Ovary (tissue), 9 donors: ENCODE results near the gene EMC6. TPM values are rescaled to one million over a fixed set of nuclear protein-coding genes. Genes with fewer than 3 reads are reported as not detected.

ENCODE experiments used
- DNase-seq, 5 donors: peaks; one replicate each; pipeline ENCODE4 v3.0.0-alpha.2; 2019 to 2020
- H3K27ac ChIP-seq, 2 donors: fragments of 200-600 bp; one replicate each; pipeline versions ENCODE4 v1.5.1 to v1.8.0; 2019 to 2022
- H3K27me3 ChIP-seq: fragments of 200-600 bp; one replicate; pipeline ENCODE4 v1.8.0; 2022
- H3K36me3 ChIP-seq: fragments of 200-600 bp; sonication (generic); one replicate; pipeline ENCODE4 v1.5.1; 2019
- H3K4me1 ChIP-seq: one replicate; pipeline ENCODE4 v1.8.1; 2013; ENCODE audit warnings: mild to moderate bottlenecking, moderate library complexity; ENCODE audit not compliant: insufficient read depth
- H3K4me3 ChIP-seq: fragments of 200-600 bp; sonication (generic); one replicate; pipeline ENCODE4 v1.5.1; 2017
- H3K9me3 ChIP-seq, 2 donors: fragments of 200-600 bp in 1 of 2; sonication (generic) in 1 of 2; one replicate each; pipeline versions ENCODE4 v1.5.1 to v1.8.1; 2013 to 2019; ENCODE audit warnings: mild to moderate bottlenecking in 1 of 2, moderate library complexity in 1 of 2
- EP300 ChIP-seq: sonication (generic); formaldehyde crosslinking; IDR thresholded peaks from one replicate; pipeline ENCODE4 v1.6.1; 2017; ENCODE audit warnings: antibody characterized with exemption
- POLR2A ChIP-seq: fragments of 450-650 bp; IDR thresholded peaks from one replicate; pipeline ENCODE4 v1.6.1; 2017; ENCODE audit warnings: antibody characterized with exemption, mild to moderate bottlenecking, moderate library complexity
- WGBS, 3 donors: extraction: QIAGEN DNeasy Blood & Tissue Kit in 1 of 3; methylation state at CpG; one replicate each; pipeline versions ENCODE4 v1.1.5 to v1.1.7; 2013 to 2017; 5-methylcytosine and 5-hydroxymethylcytosine counted together
- intact Hi-C, 4 donors: fragments of 100-400 bp; cut with DNase I; formaldehyde crosslinking; loops; one replicate each; pipeline versions ENCODE4 v1.11.0 to v1.15.1; 2022 to 2023
- polyA plus RNA-seq, 2 donors: library from polyadenylated mRNA; stranded (reverse); fragments of 200-250 nt in 1 of 2; fragments of 350-450 nt in 1 of 2; fragmentation: Illumina TruSeq in 1 of 2; extraction: RNeasy Lipid Tissue Mini Kit (QIAGEN cat#74804) in 1 of 2; gene quantifications; one replicate each; pipeline ENCODE4 v1.2.3, GENCODE V29; 2013 to 2014
- total RNA-seq, 7 donors: library from RNA; depleted of rRNA in 2 of 7; stranded (reverse); fragments of >200 nt in 2 of 7; fragmentation: NEBNext Ultra II Directional in 3 of 7; extraction: Animal tissue kit (Norgen Biotek cat#: 25700) in 3 of 7; gene quantifications; one replicate each; pipeline versions ENCODE4 v1.1.0 to v1.2.4, GENCODE V29; 2016 to 2023
- TF ChIP-seq, protein P1 (sequence below), 3 donors: fragments of 450-650 bp in 2 of 3; fragments of 200-600 bp in 1 of 3; IDR thresholded peaks; one replicate each; pipeline versions ENCODE4 v1.5.1 to v1.8.0; 2016 to 2022; ENCODE audit warnings: antibody characterized with exemption in 3 of 3, mild to moderate bottlenecking in 1 of 3
- donor health status: DM: no; HTN: no; CAD: no; lungs with moderate emphysema.
- donor health status: DM: no; HTN: no; CAD: no.
- donor health status: Bipolar disorder and iron deficiency.
- donor health status: DM: yes; HTN: yes; CAD: no.
- donor health status: DM: no; HTN: no; CAD: no.
- donor health status: DM: yes; HTN: yes; CAD: no.

The EMC6 gene
- total and polyA plus RNA-seq, 9 donors: 7.6 to 38.9 (median 20.5) TPM

DNA sequence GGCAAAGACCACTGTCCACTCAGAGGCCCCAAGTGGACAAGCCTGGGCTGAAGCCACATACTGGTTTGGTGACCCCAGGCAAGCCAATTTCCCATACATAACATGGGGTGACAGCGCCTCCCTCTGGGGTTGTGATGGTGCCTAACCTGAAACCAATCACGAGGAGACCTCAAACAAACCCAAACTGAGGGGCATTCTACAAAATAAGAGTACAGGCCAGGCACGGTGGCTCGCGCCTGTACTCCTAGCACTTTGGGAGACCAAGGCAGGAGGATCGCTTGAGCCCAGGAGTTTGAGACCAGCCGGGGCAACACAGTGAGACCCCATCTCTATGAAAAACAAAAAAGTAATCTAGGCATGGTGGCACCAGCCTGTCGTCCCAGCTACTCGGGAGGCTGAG lies 23.7 kb downstream of the EMC6 start:
- DNase-seq: no peak
- no peaks in the 10 kb centered on the region for H3K36me3 ChIP-seq
- H3K9me3 ChIP-seq: no peaks in the 10 kb centered on the region
- H3K27ac ChIP-seq: no peak overlapping the region
- intact Hi-C loops: no loop called here
- H3K4me1 ChIP-seq: no peaks in the 10 kb centered on the region
- 80 to 83% (median 81%) methylated on average over 9 of the region's 9 CpGs for WGBS, 3 donors
- no peaks in the 10 kb centered on the region for H3K27me3 ChIP-seq
- TF ChIP-seq EP300 (no peak), POLR2A (no peak)
- TF ChIP-seq, protein P1, sequence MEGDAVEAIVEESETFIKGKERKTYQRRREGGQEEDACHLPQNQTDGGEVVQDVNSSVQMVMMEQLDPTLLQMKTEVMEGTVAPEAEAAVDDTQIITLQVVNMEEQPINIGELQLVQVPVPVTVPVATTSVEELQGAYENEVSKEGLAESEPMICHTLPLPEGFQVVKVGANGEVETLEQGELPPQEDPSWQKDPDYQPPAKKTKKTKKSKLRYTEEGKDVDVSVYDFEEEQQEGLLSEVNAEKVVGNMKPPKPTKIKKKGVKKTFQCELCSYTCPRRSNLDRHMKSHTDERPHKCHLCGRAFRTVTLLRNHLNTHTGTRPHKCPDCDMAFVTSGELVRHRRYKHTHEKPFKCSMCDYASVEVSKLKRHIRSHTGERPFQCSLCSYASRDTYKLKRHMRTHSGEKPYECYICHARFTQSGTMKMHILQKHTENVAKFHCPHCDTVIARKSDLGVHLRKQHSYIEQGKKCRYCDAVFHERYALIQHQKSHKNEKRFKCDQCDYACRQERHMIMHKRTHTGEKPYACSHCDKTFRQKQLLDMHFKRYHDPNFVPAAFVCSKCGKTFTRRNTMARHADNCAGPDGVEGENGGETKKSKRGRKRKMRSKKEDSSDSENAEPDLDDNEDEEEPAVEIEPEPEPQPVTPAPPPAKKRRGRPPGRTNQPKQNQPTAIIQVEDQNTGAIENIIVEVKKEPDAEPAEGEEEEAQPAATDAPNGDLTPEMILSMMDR (IDR thresholded peaks at IDR 0.05): no peak
- H3K4me3 ChIP-seq: no peak overlapping the region

DNA sequence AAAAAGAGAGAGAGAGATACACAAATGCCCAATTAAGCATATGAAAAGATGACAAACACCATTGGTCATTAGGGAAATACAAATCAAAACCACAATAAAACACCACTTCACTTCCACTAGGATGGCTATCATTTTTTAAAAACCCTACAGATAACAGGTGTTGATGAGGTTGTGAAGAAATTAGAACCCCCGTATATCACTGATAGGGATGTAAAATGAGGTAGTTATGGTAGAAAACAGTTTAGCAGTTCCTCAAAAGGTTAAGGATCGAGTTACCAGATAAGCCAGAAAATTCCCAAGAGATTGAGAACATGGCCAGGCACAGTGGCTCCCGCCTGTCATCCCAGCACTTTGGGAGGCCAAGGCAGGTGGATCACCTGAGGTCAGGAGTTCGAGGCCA lies 24.5 kb downstream of the EMC6 start:
- TF ChIP-seq POLR2A (no peak), EP300 (no peak)
- TF ChIP-seq, protein P1 (IDR thresholded peaks at IDR 0.05): no peak
- H3K4me3 ChIP-seq: no peak overlapping the region

DNA sequence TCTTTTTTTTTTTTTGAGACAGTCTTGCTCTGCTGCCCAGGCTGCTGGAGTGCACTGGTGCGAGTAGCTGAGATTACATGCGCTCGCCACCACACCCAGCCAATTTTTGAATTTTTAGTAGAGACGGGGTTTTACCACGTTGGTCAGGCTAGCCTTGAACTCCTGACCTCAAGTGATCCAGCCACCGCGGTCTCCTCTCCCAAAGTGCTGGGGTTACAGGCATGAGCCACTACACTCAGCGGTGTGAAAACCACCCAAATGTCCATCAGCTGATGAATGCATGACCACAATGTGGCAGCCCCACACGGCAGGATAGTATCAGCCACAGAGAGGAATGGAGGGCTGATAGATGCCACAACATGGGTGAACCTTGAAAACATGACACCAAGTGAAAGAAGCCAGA lies 25.2 kb downstream of the EMC6 start:
- H3K4me1 ChIP-seq: no peaks in the 10 kb centered on the region
- WGBS, 3 donors: 55 to 64% (median 60%) methylated on average over 9 of the region's 9 CpGs
- DNase-seq: no peak
- H3K27me3 ChIP-seq: no peaks in the 10 kb centered on the region
- no peaks in the 10 kb centered on the region for H3K36me3 ChIP-seq
- H3K9me3 ChIP-seq: peaks cover 0 to 5% of the 10 kb centered on the region in 2 donors
- no peak for TF ChIP-seq EP300
- TF ChIP-seq POLR2A: no peak
- TF ChIP-seq, protein P1 (IDR thresholded peaks at IDR 0.05): no peak
- intact Hi-C loops: no loop called here
- H3K4me3 ChIP-seq: no peak overlapping the region
- no peak overlapping the region for H3K27ac ChIP-seq

More for the DNA sequence above, 24.5 kb downstream of the EMC6 start:
- 68 to 73% (median 71%) methylated on average over 4 of the region's 4 CpGs for WGBS, 3 donors
- Histone ChIP-seq H3K36me3 (no peaks in the 10 kb centered on the region), H3K4me1 (no peaks in the 10 kb centered on the region), H3K9me3 (peaks cover 0 to 3% of the 10 kb centered on the region in 2 donors), H3K27ac (no peak overlapping the region), H3K27me3 (no peaks in the 10 kb centered on the region)
- intact Hi-C loops: no loop called here
- no peak for DNase-seq

DNA sequence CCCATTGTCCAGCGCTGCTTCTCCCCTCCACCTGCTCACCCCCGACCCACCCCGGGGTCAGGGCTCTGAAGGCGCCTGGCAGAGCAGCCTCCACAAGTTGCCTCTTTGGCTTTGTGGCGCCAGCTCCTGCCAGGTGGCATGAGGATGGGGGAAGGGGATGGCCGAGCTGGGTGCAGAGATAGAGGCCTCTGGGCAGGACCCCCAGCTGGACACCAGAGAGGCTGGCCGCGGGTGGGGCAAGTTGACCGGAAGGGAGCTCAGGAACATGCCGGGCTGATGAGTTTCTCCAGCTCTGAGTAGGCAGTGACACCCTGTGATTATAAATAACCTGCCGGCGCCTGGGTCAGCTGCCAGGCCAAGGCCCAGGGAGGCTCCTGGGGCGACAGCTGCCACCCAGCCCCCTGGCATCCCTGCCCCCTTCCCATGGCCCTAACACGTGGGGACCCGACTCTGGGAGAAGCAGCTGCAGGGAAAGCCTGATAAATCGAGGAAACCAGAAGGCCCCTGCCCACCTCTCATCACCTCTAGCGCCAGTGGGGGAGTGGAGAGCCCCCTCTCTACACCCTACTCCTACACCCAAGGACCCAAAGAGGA lies 26.6 kb downstream of the EMC6 start:
- no peak for DNase-seq
- H3K4me1 ChIP-seq: no peaks in the 10 kb centered on the region
- intact Hi-C loops: no loop called here
- no peak overlapping the region for H3K4me3 ChIP-seq
- no peak overlapping the region for H3K27ac ChIP-seq
- H3K27me3 ChIP-seq: no peaks in the 10 kb centered on the region
- 3 to 7% (median 3%) methylated on average over 12 to 17 of the region's 17 CpGs for WGBS, 3 donors
- H3K9me3 ChIP-seq: peaks cover 0 to 5% of the 10 kb centered on the region in 2 donors
- H3K36me3 ChIP-seq: no peaks in the 10 kb centered on the region
- TF ChIP-seq EP300: no peak
- TF ChIP-seq, protein P1 (IDR thresholded peaks at IDR 0.05): no peak
- TF ChIP-seq POLR2A: no peak
